ENCODE results near the gene SLC26A11.
"Not testable (repeated sequence)": the region's sequence is repeated elsewhere in the genome, so short reads cannot be mapped to it uniquely, and the experiment has no call there.

SLC26A11 gene

DNA sequence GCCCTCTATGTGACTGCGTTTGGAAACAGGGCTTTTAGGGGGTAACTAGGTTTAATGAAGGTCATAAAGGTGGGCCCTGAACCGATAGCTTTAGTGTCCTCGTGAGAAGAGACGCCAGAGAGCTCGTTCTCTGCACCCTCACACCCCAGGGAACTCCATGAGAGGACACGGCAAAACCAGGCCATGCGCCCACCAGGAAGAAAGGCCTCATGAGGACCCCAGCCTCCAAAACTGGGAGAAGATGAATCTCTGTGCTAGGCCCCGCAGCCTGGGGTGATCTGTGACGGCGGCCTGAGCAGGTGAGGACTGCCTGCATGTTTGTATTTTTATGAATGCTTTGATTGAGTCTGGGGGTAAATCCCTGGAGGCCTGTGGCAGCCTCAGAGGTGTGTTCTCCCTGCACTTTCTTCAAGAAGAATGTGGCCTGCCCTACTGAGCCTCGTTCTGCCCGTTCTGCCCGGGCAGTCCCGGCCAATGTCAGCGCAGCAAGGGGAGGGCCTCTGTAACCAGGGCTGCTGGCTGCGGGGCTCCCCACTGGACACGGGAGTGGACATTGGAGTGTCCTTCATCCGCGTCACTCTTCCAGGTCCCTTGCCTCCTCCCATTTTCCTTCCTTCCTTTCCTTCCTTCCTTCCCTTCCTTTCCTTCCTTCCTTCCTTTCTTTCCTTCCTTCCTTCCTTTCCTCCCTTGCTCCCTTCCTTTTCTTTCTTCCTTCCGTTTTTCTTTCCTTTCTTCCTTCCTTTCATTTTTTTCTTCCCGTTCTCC lies 33.6 kb downstream of the SLC26A11 start:
- peak overlapping the region; percentile 79 to 91 (median 89) for H3K27ac Mint-ChIP-seq
- H3K9me3 Mint-ChIP-seq = no peaks in the 10 kb centered on the region
- H3K36me3 Mint-ChIP-seq (ENCODE audit: low read depth) = peaks cover 3% of the 10 kb centered on the region
- TF ChIP-seq, protein P1, sequence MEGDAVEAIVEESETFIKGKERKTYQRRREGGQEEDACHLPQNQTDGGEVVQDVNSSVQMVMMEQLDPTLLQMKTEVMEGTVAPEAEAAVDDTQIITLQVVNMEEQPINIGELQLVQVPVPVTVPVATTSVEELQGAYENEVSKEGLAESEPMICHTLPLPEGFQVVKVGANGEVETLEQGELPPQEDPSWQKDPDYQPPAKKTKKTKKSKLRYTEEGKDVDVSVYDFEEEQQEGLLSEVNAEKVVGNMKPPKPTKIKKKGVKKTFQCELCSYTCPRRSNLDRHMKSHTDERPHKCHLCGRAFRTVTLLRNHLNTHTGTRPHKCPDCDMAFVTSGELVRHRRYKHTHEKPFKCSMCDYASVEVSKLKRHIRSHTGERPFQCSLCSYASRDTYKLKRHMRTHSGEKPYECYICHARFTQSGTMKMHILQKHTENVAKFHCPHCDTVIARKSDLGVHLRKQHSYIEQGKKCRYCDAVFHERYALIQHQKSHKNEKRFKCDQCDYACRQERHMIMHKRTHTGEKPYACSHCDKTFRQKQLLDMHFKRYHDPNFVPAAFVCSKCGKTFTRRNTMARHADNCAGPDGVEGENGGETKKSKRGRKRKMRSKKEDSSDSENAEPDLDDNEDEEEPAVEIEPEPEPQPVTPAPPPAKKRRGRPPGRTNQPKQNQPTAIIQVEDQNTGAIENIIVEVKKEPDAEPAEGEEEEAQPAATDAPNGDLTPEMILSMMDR (IDR thresholded peaks at IDR 0.05; ENCODE audit: unreplicated experiment in 3 of 3) = no peak
- H3K27me3 Mint-ChIP-seq (ENCODE audit: low read depth) = no peaks in the 10 kb centered on the region
- peaks cover 9% of the 10 kb centered on the region for H3K4me1 Mint-ChIP-seq
- no peak overlapping the region for H3K4me3 Mint-ChIP-seq

DNA sequence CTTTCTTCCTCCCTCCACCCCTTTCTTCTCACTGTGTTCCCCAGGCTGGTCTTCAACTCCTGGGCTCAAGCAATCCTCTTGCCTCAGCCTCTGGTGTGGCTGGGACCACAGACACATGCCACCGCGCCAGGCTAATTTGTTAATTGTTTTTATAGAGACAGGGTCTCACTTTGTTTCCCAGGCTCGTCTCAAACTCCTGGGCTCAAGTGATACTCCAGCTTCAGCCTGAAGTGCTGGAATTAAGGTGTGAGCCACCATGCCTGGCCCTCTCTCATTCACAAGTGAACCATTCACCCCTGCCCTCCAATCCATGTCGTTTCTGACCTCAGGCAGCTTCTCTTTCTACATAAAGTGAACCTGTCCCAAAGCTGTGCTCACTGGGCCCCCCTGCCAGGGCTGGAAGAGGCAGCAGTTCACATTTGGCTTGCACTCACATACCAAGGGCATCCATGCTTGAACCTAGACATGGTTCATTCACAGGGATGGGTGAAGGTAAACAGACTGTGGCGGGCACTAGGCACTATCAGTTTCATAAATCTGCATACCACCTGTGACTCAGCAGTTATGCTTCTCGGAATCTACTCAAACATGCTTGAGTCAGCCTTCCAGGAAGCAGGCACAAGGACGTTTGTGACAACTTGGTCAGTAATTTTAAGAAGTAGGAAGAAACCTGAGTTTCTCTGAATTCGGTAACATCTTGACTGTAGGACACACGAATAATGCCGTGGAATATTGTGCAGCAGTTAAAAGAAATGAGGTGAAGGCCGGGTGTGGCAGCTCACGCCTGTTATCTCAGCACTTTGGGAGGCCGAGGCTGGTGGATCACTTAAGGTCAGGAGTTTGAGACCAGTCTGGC lies 34.4 kb downstream of the SLC26A11 start:
- TF ChIP-seq, protein P1 (IDR thresholded peaks at IDR 0.05; ENCODE audit: unreplicated experiment in 3 of 3) = no peak
- Mint-ChIP-seq H3K36me3 (ENCODE audit: low read depth) (peaks cover 3% of the 10 kb centered on the region), H3K27me3 (ENCODE audit: low read depth) (no peaks in the 10 kb centered on the region), H3K4me1 (peaks cover 9% of the 10 kb centered on the region), H3K27ac (peak overlapping the region; percentile 79 to 91 (median 89)), H3K4me3 (no peak overlapping the region), H3K9me3 (no peaks in the 10 kb centered on the region)

DNA sequence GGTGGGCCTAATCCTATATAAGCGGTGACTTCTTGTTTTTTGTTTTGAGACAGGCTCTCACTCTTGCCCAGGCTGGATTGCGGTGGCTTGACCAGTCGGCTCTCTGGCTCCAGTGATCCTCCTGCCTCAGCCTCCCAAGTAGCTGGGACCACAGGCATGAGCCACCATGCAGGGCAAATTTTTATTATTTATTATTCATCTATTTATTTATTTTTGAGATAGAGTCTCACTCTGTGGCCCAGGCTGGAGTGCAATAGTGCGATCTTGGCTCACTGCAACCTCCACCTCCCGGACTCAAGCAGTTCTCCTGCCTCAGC lies 35.8 kb downstream of the SLC26A11 start:
- no peaks in the 10 kb centered on the region for H3K9me3 Mint-ChIP-seq
- peaks cover 9% of the 10 kb centered on the region for H3K4me1 Mint-ChIP-seq
- TF ChIP-seq, protein P1 (IDR thresholded peaks at IDR 0.05; ENCODE audit: unreplicated experiment in 3 of 3) = no peak
- peaks cover 3% of the 10 kb centered on the region for H3K36me3 Mint-ChIP-seq (ENCODE audit: low read depth)
- H3K4me3 Mint-ChIP-seq = no peak overlapping the region
- no peaks in the 10 kb centered on the region for H3K27me3 Mint-ChIP-seq (ENCODE audit: low read depth)
- no peak overlapping the region for H3K27ac Mint-ChIP-seq

DNA sequence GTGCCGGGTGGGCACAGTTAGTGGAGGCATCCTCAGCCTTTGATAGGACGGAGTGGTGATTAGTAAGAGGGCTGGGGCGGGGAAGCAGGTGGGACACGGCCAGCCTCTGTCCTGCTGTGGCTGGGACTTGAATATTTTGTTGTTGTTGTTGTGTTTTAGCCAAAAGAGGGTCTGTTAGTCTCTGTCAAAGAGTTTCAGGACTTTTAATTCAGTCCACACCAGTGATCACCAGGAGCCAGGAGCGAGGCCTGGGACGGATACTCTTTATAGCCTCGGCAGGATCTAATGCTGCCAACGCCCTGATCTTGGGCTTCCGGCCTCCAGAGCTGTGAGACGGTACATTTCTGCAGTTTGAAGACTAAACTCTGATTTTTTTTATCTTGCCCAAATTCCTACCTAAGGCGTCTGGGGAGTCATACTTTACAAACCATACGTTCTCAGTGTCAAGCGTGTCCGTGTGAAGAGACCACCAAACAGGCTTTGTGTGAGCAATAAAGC lies 37.5 kb downstream of the SLC26A11 start:
- H3K27ac Mint-ChIP-seq = peak overlapping the region; percentile 27 to 68 (median 68)
- H3K4me3 Mint-ChIP-seq = peak overlapping the region; percentile 89
- no peaks in the 10 kb centered on the region for H3K27me3 Mint-ChIP-seq (ENCODE audit: low read depth)
- H3K9me3 Mint-ChIP-seq = no peaks in the 10 kb centered on the region
- peaks cover 3% of the 10 kb centered on the region for H3K36me3 Mint-ChIP-seq (ENCODE audit: low read depth)
- peaks cover 21% of the 10 kb centered on the region for H3K4me1 Mint-ChIP-seq
- TF ChIP-seq, protein P1 (IDR thresholded peaks at IDR 0.05; ENCODE audit: unreplicated experiment in 3 of 3) = no peak

DNA sequence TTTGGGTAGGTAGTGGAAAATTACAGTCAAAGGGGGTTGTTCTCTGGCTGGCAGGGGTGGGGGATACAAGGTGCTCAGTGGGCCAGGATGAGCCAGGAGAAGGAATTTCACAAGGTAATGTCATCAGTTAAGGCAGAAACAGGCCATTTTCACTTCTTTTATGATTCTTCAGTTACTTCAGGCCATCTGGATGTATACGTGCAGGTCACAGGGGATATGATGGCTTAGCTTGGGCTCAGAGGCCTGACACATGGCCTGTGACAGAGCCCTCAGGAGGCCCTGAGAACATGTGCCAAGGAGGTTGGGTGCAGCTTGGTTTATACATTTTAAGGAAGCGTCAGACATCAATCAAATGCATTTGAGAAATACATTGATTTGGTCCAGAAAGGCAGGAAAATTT lies 38.1 kb downstream of the SLC26A11 start:
- peaks cover 23% of the 10 kb centered on the region for H3K4me1 Mint-ChIP-seq

DNA sequence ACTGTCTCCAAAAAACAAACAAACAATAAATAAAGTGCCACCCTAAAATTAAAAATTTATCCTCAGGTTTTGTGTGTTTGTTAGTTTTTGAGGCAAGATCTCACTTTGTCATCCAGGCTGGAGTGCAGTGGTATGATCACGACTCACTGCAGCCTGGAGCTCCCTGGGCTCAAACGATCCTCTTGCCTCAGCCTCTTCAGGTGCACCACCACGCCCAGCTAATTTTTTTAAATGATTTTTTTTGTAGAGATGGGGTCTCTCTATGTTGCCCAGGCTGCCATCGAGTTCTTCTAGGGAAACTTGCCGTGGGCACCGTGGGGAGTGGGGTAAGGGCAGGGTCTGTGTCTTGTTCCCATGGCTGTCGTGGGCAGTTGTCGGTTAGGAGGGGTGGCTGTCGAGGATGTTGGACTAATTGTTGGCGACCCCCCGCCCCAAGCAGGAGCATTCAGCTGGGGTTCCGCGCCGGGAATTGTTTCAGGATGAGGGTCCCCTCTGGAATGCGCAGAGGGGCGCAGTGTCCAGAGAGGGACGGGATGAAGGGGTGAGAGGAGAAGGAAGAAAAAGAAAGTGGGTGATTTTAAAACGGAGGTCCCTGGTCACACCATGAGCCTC lies 39.3 kb downstream of the SLC26A11 start:
- no peaks in the 10 kb centered on the region for H3K36me3 Mint-ChIP-seq (ENCODE audit: low read depth)
- peak overlapping the region; percentile 33 to 78 (median 40) for H3K27ac Mint-ChIP-seq
- TF ChIP-seq, protein P1 (IDR thresholded peaks at IDR 0.05; ENCODE audit: unreplicated experiment in 3 of 3) = no peak
- no peaks in the 10 kb centered on the region for H3K9me3 Mint-ChIP-seq
- H3K4me3 Mint-ChIP-seq = peak overlapping the region; percentile 89
- H3K4me1 Mint-ChIP-seq = peaks cover 27% of the 10 kb centered on the region
- H3K27me3 Mint-ChIP-seq (ENCODE audit: low read depth) = no peaks in the 10 kb centered on the region

More for the DNA sequence above, 38.1 kb downstream of the SLC26A11 start:
- H3K27me3 Mint-ChIP-seq (ENCODE audit: low read depth); H3K9me3 Mint-ChIP-seq; H3K36me3 Mint-ChIP-seq (ENCODE audit: low read depth): not testable (repeated sequence)
- Mint-ChIP-seq H3K27ac (peak overlapping the region; percentile 27 to 68 (median 67)), H3K4me3 (peak overlapping the region; percentile 89)
